ENCODE data around the gene SULF2. TPM values are rescaled to one million over a fixed set of nuclear protein-coding genes. Genes with fewer than 3 reads are reported as not detected.

Gene SULF2
- total and polyA plus RNA-seq, 4 donors: 8.1 to 25.4 (median 12.0) TPM

- no peak for DNase-seq (ENCODE audit: low spot score)
- H3K27ac ChIP-seq (ENCODE audit: low read depth in 1 of 2, low read length in 2 of 2): no peak overlapping the region
- TF ChIP-seq, protein P1, sequence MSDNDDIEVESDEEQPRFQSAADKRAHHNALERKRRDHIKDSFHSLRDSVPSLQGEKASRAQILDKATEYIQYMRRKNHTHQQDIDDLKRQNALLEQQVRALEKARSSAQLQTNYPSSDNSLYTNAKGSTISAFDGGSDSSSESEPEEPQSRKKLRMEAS (IDR thresholded peaks at IDR 0.05): no peak
- TF ChIP-seq RXRA (IDR thresholded peaks at IDR 0.05) (no peak), REST (IDR thresholded peaks at IDR 0.05) (no peak), FOXA2 (IDR thresholded peaks at IDR 0.05) (no peak), EGR1 (IDR thresholded peaks at IDR 0.05; ENCODE audit: low read depth in 2 of 2) (no peak), JUND (IDR thresholded peaks at IDR 0.05) (no peak), CTCF (IDR thresholded peaks at IDR 0.05; ENCODE audit: low read depth, low read length, missing input control) (no peak), GABPA (IDR thresholded peaks at IDR 0.05 in 1 of 2, conservative IDR thresholded peaks at IDR 0.05 in 1 of 2) (no peak), ZBTB33 (IDR thresholded peaks at IDR 0.05) (no peak), HNF4G (IDR thresholded peaks at IDR 0.05) (no peak), TAF1 (conservative IDR thresholded peaks at IDR 0.05) (no peak), HNF4A (conservative IDR thresholded peaks at IDR 0.05) (no peak), SP1 (IDR thresholded peaks at IDR 0.05) (no peak), YY1 (IDR thresholded peaks at IDR 0.05) (no peak), FOXA1 (IDR thresholded peaks at IDR 0.05) (no peak), NR2F2 (IDR thresholded peaks at IDR 0.05) (no peak)
- TF ChIP-seq, protein P2, sequence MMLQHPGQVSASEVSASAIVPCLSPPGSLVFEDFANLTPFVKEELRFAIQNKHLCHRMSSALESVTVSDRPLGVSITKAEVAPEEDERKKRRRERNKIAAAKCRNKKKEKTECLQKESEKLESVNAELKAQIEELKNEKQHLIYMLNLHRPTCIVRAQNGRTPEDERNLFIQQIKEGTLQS (IDR thresholded peaks at IDR 0.05): no peak
- H3K4me1 ChIP-seq (ENCODE audit: control insufficient read depth in 4 of 4, insufficient read depth in 4 of 4, low read length in 3 of 4): no peaks in the 10 kb centered on the region
- no peak overlapping the region for H3K9ac ChIP-seq (ENCODE audit: low read depth in 1 of 2, low read length in 2 of 2)
- no peaks in the 10 kb centered on the region for H3K36me3 ChIP-seq (ENCODE audit: control insufficient read depth in 4 of 4, insufficient read depth in 3 of 4, low read depth in 1 of 4, low read length in 3 of 4)
- 88% methylated on average over 3 of the region's 3 CpGs for WGBS
- H3K4me3 ChIP-seq (ENCODE audit: low read depth in 1 of 3, low read length in 3 of 3): no peak overlapping the region
- no peaks in the 10 kb centered on the region for H3K9me3 ChIP-seq (ENCODE audit: control insufficient read depth in 4 of 4, low read length in 3 of 4)
- peaks cover 0 to 5% (median 0%) of the 10 kb centered on the region in 4 donors for H3K27me3 ChIP-seq (ENCODE audit: control insufficient read depth in 4 of 4, insufficient read depth in 4 of 4, low read length in 3 of 4)
Observed at GRCh38 chr20:47802975-47803374, 17.7 kb upstream of the SULF2 start.
